Mesothelial cell of epicardium (in vitro differentiated cells): ENCODE data around the gene GRIN2B. TPM values are rescaled to one million over a fixed set of nuclear protein-coding genes. Genes with fewer than 3 reads are reported as not detected.

Experiments used
- DNase-seq, 2 experiments: peaks; one replicate each; pipeline ENCODE4 v3.0.0; 2021; ENCODE audit warnings: low spot score in 2 of 2; ENCODE audit not compliant: unreplicated experiment in 2 of 2
- H3K27ac Mint-ChIP-seq: 2 replicates; pipeline ENCODE4 v1.8.0; 2021; ENCODE audit warnings: mixed read lengths
- H3K27me3 Mint-ChIP-seq: 2 replicates; pipeline ENCODE4 v1.8.0; 2021; ENCODE audit warnings: low read depth, mixed read lengths
- H3K36me3 Mint-ChIP-seq: 2 replicates; pipeline ENCODE4 v1.8.0; 2021; ENCODE audit warnings: mixed read lengths
- H3K4me1 Mint-ChIP-seq: 2 replicates; pipeline ENCODE4 v1.8.0; 2021; ENCODE audit warnings: mixed read lengths
- H3K4me3 Mint-ChIP-seq: 2 replicates; pipeline ENCODE4 v1.8.0; 2021; ENCODE audit warnings: mild to moderate bottlenecking, moderate library complexity, mixed read lengths
- H3K9me3 Mint-ChIP-seq: 2 replicates; pipeline ENCODE4 v1.8.0; 2021; ENCODE audit warnings: mixed read lengths
- total RNA-seq: library from RNA; stranded (reverse); gene quantifications from 3 replicates; pipeline ENCODE4 v1.2.1, GENCODE V29; 2021
- TF ChIP-seq, protein P1 (sequence below): fragments of 200-600 bp; sonication (generic); IDR thresholded peaks from one replicate; pipeline ENCODE4 v1.5.0; 2021; ENCODE audit warnings: antibody characterized with exemption; ENCODE audit not compliant: unreplicated experiment

GRIN2B gene
- total RNA-seq, 1 donor from 2014 or later = 0.78 TPM

DNA sequence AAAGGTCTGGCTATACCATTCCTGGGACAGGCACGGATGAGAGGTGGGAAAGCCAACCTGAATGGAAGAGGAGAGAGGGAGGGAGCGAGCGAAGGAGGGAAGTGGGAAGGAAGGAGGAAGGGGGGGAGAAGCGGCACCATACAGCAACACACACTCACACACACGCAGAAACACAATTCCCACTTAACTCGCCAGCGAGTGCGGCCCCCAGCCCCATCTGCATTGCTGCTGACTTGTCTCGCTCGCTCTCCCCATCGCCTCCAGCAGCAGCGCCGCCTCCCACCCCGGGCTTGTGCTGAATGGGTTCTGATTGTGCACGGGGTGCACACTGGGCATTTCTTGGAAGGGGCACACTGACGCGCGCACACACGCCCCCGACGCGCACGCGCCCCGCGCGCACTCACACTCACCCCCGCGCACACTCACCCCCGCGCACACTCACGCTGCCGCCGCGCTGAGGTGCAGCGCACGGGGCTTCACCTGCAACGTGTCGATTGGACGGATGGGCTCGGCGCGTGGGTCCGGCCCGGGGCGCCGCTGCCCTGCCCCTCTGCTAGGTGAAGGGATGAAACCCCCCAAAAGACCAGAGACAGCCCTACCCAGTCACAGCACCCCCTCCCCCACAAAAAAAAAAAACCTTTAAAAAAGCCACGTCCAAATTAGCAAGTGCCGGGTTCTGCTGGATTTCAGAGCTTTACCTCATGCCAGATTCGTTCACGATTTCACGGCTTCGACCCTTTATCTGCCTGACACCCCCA, 685 bp downstream of the GRIN2B start:
- no peaks in the 10 kb centered on the region for H3K36me3 Mint-ChIP-seq
- H3K27ac Mint-ChIP-seq = no peak overlapping the region
- DNase-seq = peak in 1 of 2 experiments; percentile 47
- TF ChIP-seq, protein P1, sequence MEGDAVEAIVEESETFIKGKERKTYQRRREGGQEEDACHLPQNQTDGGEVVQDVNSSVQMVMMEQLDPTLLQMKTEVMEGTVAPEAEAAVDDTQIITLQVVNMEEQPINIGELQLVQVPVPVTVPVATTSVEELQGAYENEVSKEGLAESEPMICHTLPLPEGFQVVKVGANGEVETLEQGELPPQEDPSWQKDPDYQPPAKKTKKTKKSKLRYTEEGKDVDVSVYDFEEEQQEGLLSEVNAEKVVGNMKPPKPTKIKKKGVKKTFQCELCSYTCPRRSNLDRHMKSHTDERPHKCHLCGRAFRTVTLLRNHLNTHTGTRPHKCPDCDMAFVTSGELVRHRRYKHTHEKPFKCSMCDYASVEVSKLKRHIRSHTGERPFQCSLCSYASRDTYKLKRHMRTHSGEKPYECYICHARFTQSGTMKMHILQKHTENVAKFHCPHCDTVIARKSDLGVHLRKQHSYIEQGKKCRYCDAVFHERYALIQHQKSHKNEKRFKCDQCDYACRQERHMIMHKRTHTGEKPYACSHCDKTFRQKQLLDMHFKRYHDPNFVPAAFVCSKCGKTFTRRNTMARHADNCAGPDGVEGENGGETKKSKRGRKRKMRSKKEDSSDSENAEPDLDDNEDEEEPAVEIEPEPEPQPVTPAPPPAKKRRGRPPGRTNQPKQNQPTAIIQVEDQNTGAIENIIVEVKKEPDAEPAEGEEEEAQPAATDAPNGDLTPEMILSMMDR = no peak
- no peaks in the 10 kb centered on the region for H3K9me3 Mint-ChIP-seq
- H3K27me3 Mint-ChIP-seq = peaks cover 89% of the 10 kb centered on the region
- H3K4me3 Mint-ChIP-seq = peak overlapping the region; percentile 79
- H3K4me1 Mint-ChIP-seq = peaks cover 23% of the 10 kb centered on the region

DNA sequence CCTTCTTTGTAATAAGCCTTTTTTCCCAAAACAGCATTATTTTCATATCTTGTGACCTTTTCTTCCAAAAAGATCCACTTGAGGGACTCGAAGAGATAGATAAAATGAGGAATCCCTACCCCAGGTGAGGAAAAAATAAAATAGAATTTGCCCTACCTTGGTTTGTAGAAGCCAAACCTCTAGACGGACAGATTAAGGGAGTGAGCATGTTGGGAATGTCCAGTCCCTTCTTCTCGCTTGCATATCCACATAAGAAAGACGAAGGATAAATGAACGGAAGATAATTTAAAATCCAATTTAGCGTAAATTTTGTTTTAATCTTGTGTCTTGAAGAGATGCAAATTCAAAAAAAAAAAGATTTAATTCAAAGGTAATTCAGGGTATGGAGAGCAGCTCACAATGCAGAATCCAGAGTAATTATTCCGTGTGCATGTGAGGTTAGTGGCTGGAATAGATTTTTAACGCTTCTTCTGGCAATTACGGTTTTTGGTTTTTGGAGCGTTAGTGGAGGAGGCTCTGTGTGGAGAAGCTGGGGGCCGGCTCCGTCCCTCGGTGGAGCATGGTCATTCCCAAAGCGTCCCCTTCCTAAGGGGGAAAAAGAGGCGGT, 1.5 kb downstream of the GRIN2B start:
- Mint-ChIP-seq H3K27me3 (peaks cover 93% of the 10 kb centered on the region), H3K27ac (no peak overlapping the region), H3K36me3 (no peaks in the 10 kb centered on the region), H3K4me1 (peaks cover 23% of the 10 kb centered on the region), H3K9me3 (no peaks in the 10 kb centered on the region), H3K4me3 (peak overlapping the region; percentile 79)
- DNase-seq = no peak
- TF ChIP-seq, protein P1 = no peak

DNA sequence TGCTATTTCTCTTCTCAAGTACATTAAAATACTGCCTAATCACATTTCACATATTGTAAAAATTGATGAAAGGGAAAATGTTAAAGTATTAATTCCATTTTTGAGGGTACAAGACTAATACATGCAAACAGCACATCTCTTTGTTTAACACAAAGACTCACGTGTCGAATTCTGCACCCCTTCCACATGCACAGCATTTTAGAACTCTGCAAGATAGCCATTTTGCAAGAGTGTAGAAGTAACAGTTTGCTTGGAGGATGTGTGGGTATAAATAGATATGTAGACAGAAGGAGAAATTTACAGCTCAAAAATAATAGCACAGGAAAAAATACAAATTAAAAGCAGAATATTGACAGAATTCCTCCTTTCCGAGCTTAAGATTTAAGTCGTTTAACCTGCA, 2.5 kb downstream of the GRIN2B start:
- H3K4me3 Mint-ChIP-seq = no peak overlapping the region
- no peaks in the 10 kb centered on the region for H3K9me3 Mint-ChIP-seq
- H3K27me3 Mint-ChIP-seq = peaks cover 93% of the 10 kb centered on the region
- DNase-seq = no peak
- no peaks in the 10 kb centered on the region for H3K36me3 Mint-ChIP-seq
- TF ChIP-seq, protein P1 = no peak
- H3K4me1 Mint-ChIP-seq = peaks cover 23% of the 10 kb centered on the region
- no peak overlapping the region for H3K27ac Mint-ChIP-seq

DNA sequence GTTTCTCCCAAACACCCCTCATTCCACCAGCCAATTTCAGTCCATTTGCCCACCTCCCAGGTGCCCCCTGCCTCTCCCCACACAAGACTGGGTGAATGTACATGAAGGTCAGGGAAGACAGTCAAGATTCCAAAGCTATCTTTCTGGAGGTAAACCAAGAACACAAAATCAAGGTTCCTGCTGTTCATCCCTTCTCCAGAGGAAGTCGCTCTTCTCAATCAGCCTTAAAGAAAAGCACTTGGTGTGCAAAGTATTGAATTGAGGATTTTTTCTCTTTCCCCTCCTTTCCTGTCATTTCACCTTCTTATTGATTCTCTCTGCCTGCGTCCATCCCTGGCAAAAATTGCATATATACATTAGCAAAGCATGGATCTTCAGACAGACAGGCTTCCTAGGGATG, 4.5 kb downstream of the GRIN2B start:
- no peaks in the 10 kb centered on the region for H3K9me3 Mint-ChIP-seq
- no peak overlapping the region for H3K27ac Mint-ChIP-seq
- H3K4me1 Mint-ChIP-seq = peaks cover 20% of the 10 kb centered on the region
- TF ChIP-seq, protein P1 = no peak
- DNase-seq = no peak
- no peaks in the 10 kb centered on the region for H3K36me3 Mint-ChIP-seq
- peaks cover 84% of the 10 kb centered on the region for H3K27me3 Mint-ChIP-seq
- H3K4me3 Mint-ChIP-seq = no peak overlapping the region

DNA sequence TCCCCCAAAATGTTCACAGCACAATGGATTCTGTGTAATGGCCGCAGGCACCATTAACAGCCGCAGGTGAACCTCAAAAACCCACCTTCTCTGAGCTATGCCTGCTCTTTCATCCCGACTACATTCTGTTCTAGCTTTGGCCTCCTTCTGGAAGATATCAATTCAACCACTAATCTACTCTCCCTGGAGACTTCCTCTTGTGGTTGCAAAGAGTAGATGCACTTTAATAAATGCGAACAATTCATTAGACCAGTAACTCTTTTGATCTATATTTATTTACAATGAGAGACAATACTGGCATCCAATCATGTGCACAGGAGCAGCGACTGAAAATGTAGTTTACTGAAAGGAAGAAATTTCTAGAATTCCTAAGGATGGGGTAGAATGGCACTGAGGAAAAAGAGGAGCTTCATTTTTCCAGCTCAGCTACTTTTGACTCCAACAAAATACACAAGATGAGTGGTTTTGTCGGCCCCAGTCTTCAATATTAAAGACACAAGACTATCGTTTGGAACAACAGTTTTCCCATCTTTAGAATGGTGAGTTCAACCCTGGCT, 5.3 kb downstream of the GRIN2B start:
- DNase-seq = no peak
- Mint-ChIP-seq H3K27me3 (peaks cover 83% of the 10 kb centered on the region), H3K27ac (no peak overlapping the region), H3K4me3 (no peak overlapping the region), H3K4me1 (peaks cover 17% of the 10 kb centered on the region), H3K9me3 (no peaks in the 10 kb centered on the region), H3K36me3 (no peaks in the 10 kb centered on the region)
- TF ChIP-seq, protein P1 = no peak
